HG03060 (cell line): ENCODE measurements around the gene TNFRSF25.
"Not testable (repeated sequence)": the region's sequence is repeated elsewhere in the genome, so short reads cannot be mapped to it uniquely, and the experiment has no call there.

Source experiments
- ATAC-seq: cut with Tn5 transposase; IDR thresholded peaks from one replicate; pipeline ENCODE4 v1.9.1; 2021; ENCODE audit warnings: low read depth, moderate number of reproducible peaks; ENCODE audit not compliant: unreplicated experiment

The TNFRSF25 gene

DNA sequence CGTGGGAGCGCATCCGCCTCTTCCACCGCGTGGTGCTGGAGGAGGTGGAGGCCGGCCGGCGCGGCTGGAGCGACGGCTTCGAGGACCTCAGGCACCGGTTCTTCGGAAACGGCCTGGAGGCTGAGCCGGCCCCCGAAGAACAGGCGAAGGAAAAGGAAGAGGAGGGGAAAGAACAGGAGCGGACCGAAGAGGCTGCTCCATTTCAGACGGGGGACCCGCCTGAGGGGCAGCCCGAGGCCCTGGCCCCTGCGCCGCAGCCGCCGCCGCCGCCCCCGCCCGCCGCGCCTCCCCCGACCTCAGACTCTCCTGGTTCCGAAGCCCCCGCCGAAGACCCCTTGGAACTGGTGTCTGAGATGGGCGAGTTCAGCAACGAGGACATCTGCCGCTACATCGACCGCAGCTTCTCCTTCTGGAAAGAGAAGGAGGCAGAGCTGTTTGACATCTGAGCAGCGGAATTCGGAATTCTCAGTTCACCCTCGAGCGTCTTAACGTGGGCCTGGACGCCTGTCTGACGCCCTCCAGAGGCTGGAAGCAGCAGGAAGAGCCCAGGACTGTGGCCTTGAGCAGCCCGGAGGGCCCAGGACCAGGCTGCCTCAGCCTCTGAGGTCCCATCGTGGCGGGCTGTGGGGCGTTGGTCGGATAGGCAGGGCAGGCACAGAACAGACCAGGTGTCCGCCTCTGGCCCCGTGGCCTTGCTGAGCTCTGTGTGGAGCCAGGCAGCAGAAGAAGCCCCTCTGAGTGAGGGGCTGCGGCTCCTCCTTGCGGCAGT is 10.0 kb downstream of the TNFRSF25 start:
- ATAC-seq: not testable (repeated sequence)

DNA sequence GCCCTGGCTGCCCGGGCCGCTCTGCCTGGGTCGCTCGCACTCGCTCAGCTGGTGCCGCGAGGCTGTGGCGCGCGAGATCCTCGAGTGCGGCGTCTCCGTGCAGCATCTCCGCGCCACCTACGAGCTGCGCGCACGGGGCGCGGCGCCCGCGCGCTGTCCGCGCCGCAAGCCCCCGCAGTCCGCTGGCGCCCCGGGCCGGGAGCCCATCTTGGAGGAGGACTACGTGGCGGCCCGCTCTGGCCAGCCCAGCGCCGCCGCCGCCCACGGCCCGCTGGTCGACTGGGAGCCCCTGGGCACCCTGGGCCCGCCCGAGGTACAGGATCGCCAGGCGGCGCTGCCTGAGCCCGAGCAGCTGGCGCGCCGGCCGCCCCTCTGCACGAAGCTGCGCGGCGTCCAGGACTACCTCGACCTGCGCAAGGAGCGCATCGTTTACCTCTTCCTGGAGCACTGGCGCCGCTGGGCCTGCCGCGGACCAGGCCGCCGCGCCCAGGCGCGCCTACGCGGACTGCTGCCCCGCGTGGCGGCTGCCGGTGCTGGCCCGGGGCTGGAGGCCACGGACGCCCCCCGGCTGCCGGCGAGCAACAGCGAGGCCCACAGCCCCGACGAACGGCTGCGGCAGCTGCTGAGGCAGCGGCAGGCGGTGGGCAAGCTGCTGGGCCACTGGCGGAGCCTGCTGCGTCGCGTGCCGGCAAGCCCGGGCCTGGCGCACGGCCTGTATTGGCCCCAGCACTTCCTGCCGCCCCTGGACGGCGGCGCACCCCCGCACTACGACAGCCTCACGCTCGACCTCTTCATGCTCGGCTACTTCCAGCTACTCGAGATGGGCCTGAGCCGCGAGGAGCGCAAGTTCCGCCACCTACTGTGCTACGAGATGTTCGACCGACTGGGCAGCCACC is 10.9 kb downstream of the TNFRSF25 start:
- ATAC-seq: no peak

GRCh38 chr1:6453895-6454855 is 11.8 kb downstream of the TNFRSF25 start:
- not testable (repeated sequence) for ATAC-seq

GRCh38 chr1:6450943-6451373 is 15.0 kb downstream of the TNFRSF25 start:
- no peak for ATAC-seq

DNA sequence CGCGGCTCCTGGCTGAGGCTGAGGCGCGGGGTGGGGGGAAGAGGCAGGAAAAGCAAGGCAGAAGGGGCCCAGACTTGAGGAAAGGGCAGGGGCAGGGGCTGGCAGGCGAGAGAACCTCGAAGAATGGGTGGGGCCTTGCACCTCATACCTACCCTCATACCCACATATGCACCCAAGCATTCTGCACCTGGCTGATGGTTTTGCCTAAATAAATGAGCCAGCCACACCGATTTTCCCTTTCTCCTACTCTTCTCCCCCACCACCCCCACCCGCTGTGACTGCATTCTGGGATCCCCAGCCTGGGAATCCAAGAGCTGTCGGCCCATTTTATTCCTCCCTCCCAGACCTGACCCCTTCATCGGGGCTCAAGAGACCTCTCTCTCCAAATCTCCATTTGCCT is 15.5 kb downstream of the TNFRSF25 start:
- ATAC-seq: not testable (repeated sequence)

DNA sequence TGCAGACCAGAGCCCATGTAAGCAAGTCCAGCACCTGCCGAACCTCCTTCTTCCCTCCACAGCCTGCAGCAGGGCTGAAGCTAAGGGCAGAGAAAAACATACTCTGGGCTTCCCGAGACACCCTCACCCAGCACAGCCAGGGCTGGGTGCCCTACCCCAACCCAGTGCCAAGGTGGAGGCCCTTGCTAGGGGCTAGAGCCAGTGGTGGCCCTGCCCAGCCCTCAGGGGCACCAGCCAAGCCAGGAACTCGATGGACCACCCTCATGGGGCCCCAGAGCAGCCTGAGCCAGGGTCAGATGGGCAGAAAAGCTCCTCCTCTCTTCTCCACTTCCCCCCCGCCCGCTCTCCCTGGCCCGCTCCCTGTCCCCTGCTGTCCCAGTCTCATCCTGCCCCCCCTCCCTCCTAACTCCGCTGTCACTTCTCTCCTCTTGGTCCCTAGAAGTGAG is 15.9 kb downstream of the TNFRSF25 start:
- no peak for ATAC-seq

GRCh38 chr1:6448749-6449631 is 17.0 kb downstream of the TNFRSF25 start:
- no peak for ATAC-seq

GRCh38 chr1:6447818-6448748 is 17.9 kb downstream of the TNFRSF25 start:
- no peak for ATAC-seq

- ATAC-seq: no peak
Measured at GRCh38 chr1:6447016-6447817, 18.8 kb downstream of the TNFRSF25 start.

- ATAC-seq: no peak
Measured at GRCh38 chr1:6446665-6447015, 19.3 kb downstream of the TNFRSF25 start.

- ATAC-seq: not testable (repeated sequence)
Measured at GRCh38 chr1:6445929-6446328, 20.0 kb downstream of the TNFRSF25 start.

DNA sequence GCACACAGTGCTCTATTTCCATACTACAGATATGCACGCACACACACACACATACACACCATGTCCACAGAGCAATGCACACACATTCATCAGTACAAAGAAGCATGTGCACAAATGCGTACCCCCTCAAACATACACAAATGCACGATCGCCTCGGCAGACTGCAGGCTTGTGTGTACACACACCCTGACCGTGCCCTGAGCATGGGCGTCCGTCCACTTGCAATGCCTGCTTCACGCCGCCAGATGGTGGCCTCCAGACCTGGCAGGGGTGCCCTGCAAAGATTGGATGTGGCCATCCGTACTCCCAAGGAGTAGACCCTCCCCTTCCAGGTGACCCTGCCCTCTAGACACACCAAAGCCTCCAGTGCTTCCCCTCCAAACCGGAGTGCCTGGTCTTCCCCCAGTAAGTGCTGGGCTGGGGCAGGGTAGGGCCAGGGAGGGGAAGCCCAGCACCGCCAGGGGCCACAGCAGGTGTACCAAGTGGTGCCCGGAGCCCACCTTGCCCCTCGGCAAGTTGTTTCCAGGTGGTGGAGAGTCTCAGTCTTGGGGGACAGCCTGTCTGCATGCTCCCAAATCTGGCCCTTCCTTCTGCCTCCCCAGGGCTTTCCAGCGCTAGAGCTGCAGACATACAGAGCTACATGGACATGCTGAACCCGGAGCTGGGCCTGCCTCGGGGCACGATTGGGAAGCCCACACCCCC is 20.8 kb downstream of the TNFRSF25 start:
- no peak for ATAC-seq

DNA sequence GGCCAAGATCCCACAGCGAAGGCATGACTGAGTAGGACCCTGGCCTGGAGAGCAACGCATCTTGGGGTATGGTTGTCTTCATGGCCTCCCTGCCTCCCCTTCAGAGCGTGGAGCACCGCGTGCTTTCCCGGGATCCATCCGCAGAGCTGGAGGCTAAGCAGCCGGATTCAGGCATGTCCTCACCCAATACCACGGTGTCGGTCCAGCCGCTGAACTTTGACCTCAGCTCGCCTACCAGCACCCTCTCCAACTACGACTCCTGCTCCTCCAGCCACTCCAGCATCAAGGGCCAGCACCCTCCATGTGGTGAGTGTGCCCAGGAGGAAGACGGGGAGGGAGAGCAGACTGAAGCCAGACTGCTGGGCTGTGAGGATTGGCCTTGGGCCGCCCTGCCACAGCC is 21.6 kb downstream of the TNFRSF25 start:
- ATAC-seq: no peak

DNA sequence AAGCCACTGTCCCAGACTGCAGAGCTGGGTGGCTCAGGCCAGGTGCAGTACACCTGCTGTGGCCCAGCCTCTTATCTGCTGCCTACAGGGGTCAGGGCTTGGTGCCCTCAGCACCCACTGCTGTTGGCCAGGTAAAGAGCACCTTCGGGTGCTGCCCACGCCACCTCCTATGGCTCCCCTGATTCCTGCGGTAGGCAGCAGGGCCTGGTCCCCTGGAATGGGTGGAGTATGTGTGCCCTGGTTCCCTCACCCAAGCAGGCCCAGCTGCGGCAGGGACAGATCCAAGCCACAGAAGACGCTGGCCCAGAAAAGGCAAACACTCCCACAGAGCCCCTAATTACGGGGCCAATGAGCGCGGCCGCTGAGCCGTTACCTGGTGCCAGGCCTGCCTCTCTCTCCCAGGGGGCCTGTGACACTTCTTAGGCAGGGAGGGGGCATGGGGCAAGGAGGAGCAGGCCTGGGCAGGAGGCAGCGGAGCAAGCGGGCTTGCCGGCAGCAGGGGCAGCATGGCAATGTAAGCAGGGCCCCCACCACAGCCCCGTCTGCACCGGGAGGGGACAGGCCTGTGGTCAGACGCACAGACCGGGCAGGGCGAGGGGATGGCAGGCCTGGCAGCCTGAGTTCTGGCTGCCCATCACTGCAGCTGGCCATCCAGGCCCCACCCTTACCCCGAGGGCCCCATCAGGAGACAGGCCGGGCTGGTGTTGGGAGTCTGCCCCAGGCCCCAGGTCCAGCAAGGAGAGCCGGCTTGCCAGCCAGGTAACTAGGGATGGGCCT is 22.4 kb downstream of the TNFRSF25 start:
- no peak for ATAC-seq

DNA sequence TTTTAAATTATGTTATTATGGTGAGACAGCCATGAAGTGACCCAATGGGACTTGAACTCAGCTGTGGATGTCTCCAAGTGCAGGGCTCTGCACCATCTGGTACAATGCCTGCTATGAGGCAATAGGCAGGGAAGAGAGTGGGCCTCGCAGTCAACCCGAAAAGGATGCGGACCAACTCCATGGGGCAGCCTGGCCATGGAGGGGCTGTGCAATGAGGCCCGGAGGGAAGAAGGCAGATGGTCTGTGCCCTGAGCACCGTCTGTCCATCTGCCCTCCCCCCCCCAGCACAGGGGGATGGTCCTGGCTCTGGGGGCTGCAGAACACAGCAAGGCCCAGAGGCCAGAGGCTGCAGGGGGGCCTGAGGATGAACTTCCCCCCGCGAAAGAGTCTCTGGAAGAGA is 24.4 kb downstream of the TNFRSF25 start:
- ATAC-seq: no peak
